OCI-LY3 (cell line): ENCODE results near the gene TGFBR3L.

ENCODE experiments used
- H2AFZ ChIP-seq: fragments of 200-600, 300-600 bp; shearing (Covaris generic); 2 replicates; pipeline ENCODE4 v1.6.0; 2014; ENCODE audit warnings: antibody characterized with exemption, low read depth, low read length
- H3K27ac ChIP-seq: fragments of 200-600, 300-600 bp; sonication (generic); 2 replicates; pipeline ENCODE4 v1.5.1; 2014; ENCODE audit warnings: mild to moderate bottlenecking, low read length, moderate library complexity, mixed read lengths
- H3K27me3 ChIP-seq: fragments of 200-600, 300-600 bp; sonication (generic); 2 replicates; pipeline ENCODE4 v1.6.1; 2014; ENCODE audit warnings: low read depth, low read length, mixed read lengths
- H3K36me3 ChIP-seq: fragments of 200-600, 300-600 bp; sonication (generic); replicated peaks from 2 replicates; pipeline ENCODE3; 2014; ENCODE audit warnings: low read depth, low read length, mixed read lengths
- H3K4me1 ChIP-seq: fragments of 300-600, 200-600 bp; sonication (generic); 2 replicates; pipeline ENCODE4 v1.6.1; 2014; ENCODE audit warnings: low read length, mixed read lengths
- H3K4me2 ChIP-seq: fragments of 200-600, 300-600 bp; sonication (generic); 2 replicates; pipeline ENCODE4 v1.6.1; 2014; ENCODE audit warnings: low read length, mixed read lengths
- H3K4me3 ChIP-seq: fragments of 300-600, 200-600 bp; sonication (generic); 2 replicates; pipeline ENCODE4 v1.5.1; 2014; ENCODE audit warnings: antibody characterized with exemption, mild to moderate bottlenecking, low read length, moderate library complexity
- H3K79me2 ChIP-seq: fragments of 300-600, 200-600 bp; shearing (Covaris generic); 2 replicates; pipeline ENCODE4 v1.6.1; 2014; ENCODE audit warnings: mild to moderate bottlenecking, low read length, mixed read lengths
- H3K9ac ChIP-seq: fragments of 300-600, 200-600 bp; shearing (Covaris generic); 2 replicates; pipeline ENCODE4 v1.6.0; 2014; ENCODE audit warnings: mild to moderate bottlenecking, low read length, moderate library complexity
- H3K9me3 ChIP-seq: fragments of 200-600, 300-600 bp; shearing (Covaris generic); 2 replicates; pipeline ENCODE4 v1.6.1; 2014; ENCODE audit warnings: low read length, mixed read lengths; ENCODE audit not compliant: insufficient read depth
- H4K20me1 ChIP-seq: fragments of 200-600, 300-600 bp; sonication (generic); 2 replicates; pipeline ENCODE4 v1.6.1; 2016; ENCODE audit warnings: low read length, mixed read lengths; ENCODE audit not compliant: insufficient read depth
- CTCF ChIP-seq: fragments of 200-600, 300-600 bp; sonication (generic); IDR thresholded peaks from 2 replicates; pipeline ENCODE4 v1.5.1; 2014; ENCODE audit warnings: antibody characterized with exemption, low read length, low read depth
- EZH2phosphoT487 ChIP-seq: fragments of 200-600 bp; shearing (Covaris generic); IDR thresholded peaks from 2 replicates; pipeline ENCODE4 v1.6.1; 2018; ENCODE audit warnings: antibody characterized with exemption, mixed run types, low read depth

The TGFBR3L gene

GRCh38 chr19:7912144-7912696 lies 2.4 kb upstream of the TGFBR3L start:
- Histone ChIP-seq H3K9ac (no peak overlapping the region), H3K4me3 (no peak overlapping the region), H3K27ac (no peak overlapping the region), H3K9me3 (no peaks in the 10 kb centered on the region), H3K36me3 (peaks cover 21% of the 10 kb centered on the region), H3K4me2 (no peak overlapping the region), H4K20me1 (peaks cover 15% of the 10 kb centered on the region), H3K79me2 (peaks cover 14% of the 10 kb centered on the region), H3K4me1 (peaks cover 6% of the 10 kb centered on the region; the same call in 1 of the 2 replicates), H3K27me3 (no peaks in the 10 kb centered on the region), H2AFZ (no peak overlapping the region)
- TF ChIP-seq EZH2phosphoT487 (no peak), CTCF (no peak)

GRCh38 chr19:7912697-7913564 lies 1.7 kb upstream of the TGFBR3L start:
- H3K79me2 ChIP-seq: peaks cover 7% of the 10 kb centered on the region
- no peak overlapping the region for H2AFZ ChIP-seq
- no peak overlapping the region for H3K27ac ChIP-seq
- no peak overlapping the region for H3K4me3 ChIP-seq
- H3K9me3 ChIP-seq: no peaks in the 10 kb centered on the region
- H3K36me3 ChIP-seq: peaks cover 21% of the 10 kb centered on the region
- H4K20me1 ChIP-seq: peaks cover 10% of the 10 kb centered on the region; the same call in 1 of the 2 replicates
- H3K4me2 ChIP-seq: no peak overlapping the region
- H3K9ac ChIP-seq: no peak overlapping the region
- H3K4me1 ChIP-seq: peaks cover 6% of the 10 kb centered on the region; the same call in 1 of the 2 replicates
- TF ChIP-seq EZH2phosphoT487 (no peak), CTCF (no peak)
- no peaks in the 10 kb centered on the region for H3K27me3 ChIP-seq

GRCh38 chr19:7913652-7914051 lies 978 bp upstream of the TGFBR3L start:
- Histone ChIP-seq H3K27ac (no peak overlapping the region), H3K79me2 (peaks cover under 1% of the 10 kb centered on the region; the same call in 1 of the 2 replicates), H4K20me1 (peaks cover 4% of the 10 kb centered on the region; the same call in 1 of the 2 replicates), H3K36me3 (peaks cover 21% of the 10 kb centered on the region), H2AFZ (no peak overlapping the region), H3K9ac (no peak overlapping the region), H3K4me2 (no peak overlapping the region), H3K4me1 (peaks cover 6% of the 10 kb centered on the region; the same call in 1 of the 2 replicates), H3K4me3 (no peak overlapping the region), H3K27me3 (no peaks in the 10 kb centered on the region), H3K9me3 (no peaks in the 10 kb centered on the region)
- no peak for TF ChIP-seq CTCF
- TF ChIP-seq EZH2phosphoT487: no peak

GRCh38 chr19:7914099-7914498 lies 531 bp upstream of the TGFBR3L start:
- H3K4me3 ChIP-seq: no peak overlapping the region
- TF ChIP-seq CTCF (no peak), EZH2phosphoT487 (no peak)

More at GRCh38 chr19:7914099-7914498, 531 bp upstream of the TGFBR3L start:
- Histone ChIP-seq H4K20me1 (peaks cover 2% of the 10 kb centered on the region; the same call in 1 of the 2 replicates), H3K4me1 (peaks cover 6% of the 10 kb centered on the region; the same call in 1 of the 2 replicates), H3K4me2 (no peak overlapping the region), H3K9me3 (no peaks in the 10 kb centered on the region), H3K27me3 (no peaks in the 10 kb centered on the region), H3K9ac (no peak overlapping the region), H3K36me3 (peaks cover 21% of the 10 kb centered on the region), H3K79me2 (no peaks in the 10 kb centered on the region), H2AFZ (no peak overlapping the region), H3K27ac (no peak overlapping the region)
